Rectal smooth muscle tissue (tissue), 1 donor: ENCODE measurements around the gene KLHL2.

Experiments used
- H3K27ac ChIP-seq: one replicate; pipeline ENCODE4 v1.7.0; 2013; ENCODE audit warnings: low read depth, low read length, inconsistent platforms
- H3K27me3 ChIP-seq: one replicate; pipeline ENCODE4 v1.7.0; 2013; ENCODE audit warnings: low read length; ENCODE audit not compliant: control insufficient read depth, insufficient read depth
- H3K36me3 ChIP-seq: one replicate; pipeline ENCODE4 v1.7.0; 2013; ENCODE audit warnings: low read length; ENCODE audit not compliant: control insufficient read depth, insufficient read depth
- H3K4me1 ChIP-seq: one replicate; pipeline ENCODE4 v1.7.0; 2013; ENCODE audit warnings: low read length; ENCODE audit not compliant: control insufficient read depth, insufficient read depth
- H3K4me3 ChIP-seq: one replicate; pipeline ENCODE4 v1.7.0; 2013; ENCODE audit warnings: low read length
- H3K9ac ChIP-seq: one replicate; pipeline ENCODE4 v1.7.0; 2013; ENCODE audit warnings: low read length

The KLHL2 gene

GRCh38 chr4:165309456-165309855 lies 102.1 kb downstream of the KLHL2 start:
- Histone ChIP-seq H3K36me3 (no peaks in the 10 kb centered on the region), H3K4me1 (no peaks in the 10 kb centered on the region), H3K27me3 (no peaks in the 10 kb centered on the region), H3K27ac (no peak overlapping the region), H3K4me3 (no peak overlapping the region), H3K9ac (no peak overlapping the region)

GRCh38 chr4:165312506-165312905 lies 105.1 kb downstream of the KLHL2 start:
- H3K36me3 ChIP-seq = no peaks in the 10 kb centered on the region
- H3K4me3 ChIP-seq = no peak overlapping the region
- H3K9ac ChIP-seq = no peak overlapping the region
- H3K27me3 ChIP-seq = no peaks in the 10 kb centered on the region
- no peak overlapping the region for H3K27ac ChIP-seq
- no peaks in the 10 kb centered on the region for H3K4me1 ChIP-seq

DNA sequence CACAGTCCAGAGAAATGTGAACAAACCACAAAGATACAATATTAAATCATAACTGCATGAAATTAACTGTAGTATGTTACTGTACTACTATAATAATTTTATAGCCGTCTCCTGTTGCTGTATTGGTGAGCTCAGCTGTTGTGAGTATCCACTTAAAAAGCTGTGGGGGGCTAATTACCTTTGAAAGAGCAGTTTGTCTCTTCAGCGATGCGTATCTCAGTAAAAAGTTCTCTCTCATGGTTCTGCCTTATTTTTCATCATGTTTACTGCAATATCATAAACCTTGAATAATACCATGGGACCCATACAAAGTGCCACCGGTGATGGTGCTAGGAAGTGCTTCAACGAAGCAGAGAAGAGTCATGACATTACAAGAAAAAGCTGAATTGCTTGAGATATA lies 111.7 kb downstream of the KLHL2 start:
- Histone ChIP-seq H3K36me3 (no peaks in the 10 kb centered on the region), H3K27ac (no peak overlapping the region), H3K4me3 (no peak overlapping the region), H3K9ac (no peak overlapping the region), H3K27me3 (no peaks in the 10 kb centered on the region), H3K4me1 (no peaks in the 10 kb centered on the region)

DNA sequence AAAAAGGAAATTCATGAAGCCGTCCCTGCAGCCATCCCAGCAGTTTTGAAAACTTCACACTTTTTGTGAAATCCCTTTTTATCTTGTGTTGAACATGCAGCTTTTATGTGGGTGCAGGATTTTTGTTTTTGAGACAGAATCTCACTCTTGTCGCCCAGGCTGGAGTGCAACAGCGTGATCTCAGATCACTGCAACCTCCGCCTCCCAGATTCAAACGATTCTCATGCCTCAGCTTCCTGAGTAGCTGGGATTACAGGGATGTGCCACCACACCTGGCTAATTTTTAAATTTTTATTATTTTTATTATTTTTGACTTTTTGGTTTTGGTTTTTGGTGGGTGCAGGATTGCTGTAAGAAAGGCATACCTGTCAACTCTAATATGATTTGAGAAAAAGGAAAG lies 112.1 kb downstream of the KLHL2 start:
- Histone ChIP-seq H3K4me1 (no peaks in the 10 kb centered on the region), H3K36me3 (no peaks in the 10 kb centered on the region), H3K27ac (no peak overlapping the region), H3K4me3 (no peak overlapping the region), H3K27me3 (no peaks in the 10 kb centered on the region), H3K9ac (no peak overlapping the region)

- Histone ChIP-seq H3K27ac (no peak overlapping the region), H3K9ac (no peak overlapping the region), H3K27me3 (no peaks in the 10 kb centered on the region)
These were observed 117.0 kb downstream of the KLHL2 start for GRCh38 chr4:165324236-165324917.

GRCh38 chr4:165324918-165325304 lies 117.5 kb downstream of the KLHL2 start:
- no peak overlapping the region for H3K9ac ChIP-seq
- H3K36me3 ChIP-seq = no peaks in the 10 kb centered on the region
- no peak overlapping the region for H3K4me3 ChIP-seq
- no peaks in the 10 kb centered on the region for H3K4me1 ChIP-seq
- no peak overlapping the region for H3K27ac ChIP-seq
- no peaks in the 10 kb centered on the region for H3K27me3 ChIP-seq

More at GRCh38 chr4:165324236-165324917, 117.0 kb downstream of the KLHL2 start:
- Histone ChIP-seq H3K4me1 (no peaks in the 10 kb centered on the region), H3K36me3 (no peaks in the 10 kb centered on the region), H3K4me3 (no peak overlapping the region)

GRCh38 chr4:165325732-165326512 lies 118.6 kb downstream of the KLHL2 start:
- Histone ChIP-seq H3K27ac (no peak overlapping the region), H3K4me1 (no peaks in the 10 kb centered on the region), H3K36me3 (no peaks in the 10 kb centered on the region), H3K27me3 (no peaks in the 10 kb centered on the region), H3K9ac (no peak overlapping the region), H3K4me3 (peak overlapping the region; percentile 82)

- Histone ChIP-seq H3K4me3 (peak overlapping the region; percentile 82), H3K27me3 (no peaks in the 10 kb centered on the region), H3K27ac (peak overlapping the region; percentile 73), H3K4me1 (no peaks in the 10 kb centered on the region), H3K9ac (peak overlapping the region; percentile 16), H3K36me3 (no peaks in the 10 kb centered on the region)
These were observed 119.5 kb downstream of the KLHL2 start for GRCh38 chr4:165326831-165327210.

DNA sequence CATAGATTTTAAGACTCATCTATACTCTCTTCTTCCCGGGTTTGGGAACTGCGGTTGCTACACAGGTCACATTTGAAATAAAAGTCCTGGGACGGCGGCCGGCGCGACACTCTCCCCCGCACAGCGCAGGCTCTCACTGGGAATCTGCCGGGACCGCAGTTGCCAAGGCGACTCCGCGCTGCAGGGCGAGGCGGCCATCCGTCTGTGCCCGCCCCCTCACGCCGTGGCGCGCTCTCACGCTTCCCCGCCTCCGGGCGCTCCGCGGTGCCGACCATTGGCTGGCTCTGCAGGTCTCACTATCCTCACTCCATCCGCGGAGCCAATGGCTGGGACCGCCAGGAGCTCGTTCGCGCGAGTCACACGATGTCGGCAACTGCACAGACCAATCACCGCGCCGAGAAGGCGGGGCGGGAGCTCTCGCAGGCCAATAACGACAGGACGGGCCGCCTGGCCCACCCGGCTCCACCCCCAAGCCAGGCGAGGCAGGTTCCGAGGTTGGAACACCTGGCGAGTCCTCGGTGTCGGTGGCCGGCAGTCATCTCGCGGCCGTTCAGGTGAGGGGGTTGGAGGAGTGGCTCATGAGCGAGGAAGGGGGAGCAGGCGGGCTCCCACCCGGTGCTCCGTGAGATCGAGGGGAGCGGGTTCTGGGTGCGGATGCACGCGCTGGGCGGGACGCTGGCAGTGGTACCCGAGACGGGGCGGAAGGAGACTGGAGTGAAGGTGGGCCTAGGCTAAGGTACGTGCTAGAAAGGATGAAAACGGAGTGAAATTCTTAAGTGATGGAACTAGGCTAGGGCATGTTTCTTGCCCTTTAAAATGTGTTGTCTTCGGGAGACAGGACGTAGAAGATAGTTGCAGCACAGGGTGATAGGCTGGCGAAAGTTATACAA lies 120.1 kb downstream of the KLHL2 start, which contains the start of gene MSMO1:
Gene MSMO1, plus strand, starts transcription at position 459 of the 890 bp plus-strand sequence. CDS start 5,702 bp downstream, outside the sequence.
- Histone ChIP-seq H3K27me3 (no peaks in the 10 kb centered on the region), H3K4me1 (no peaks in the 10 kb centered on the region), H3K36me3 (no peaks in the 10 kb centered on the region), H3K9ac (peak within 1 kb of the TSS; percentile 45), H3K4me3 (peak within 1 kb of the TSS; percentile 98), H3K27ac (peak within 1 kb of the TSS; percentile 73)

GRCh38 chr4:165328101-165328425 lies 120.7 kb downstream of the KLHL2 start:
- no peak overlapping the region for H3K9ac ChIP-seq
- H3K4me1 ChIP-seq = no peaks in the 10 kb centered on the region
- no peak overlapping the region for H3K27ac ChIP-seq

GRCh38 chr4:165328708-165329107 lies 121.3 kb downstream of the KLHL2 start:
- Histone ChIP-seq H3K4me1 (no peaks in the 10 kb centered on the region), H3K4me3 (peak overlapping the region; percentile 98), H3K27me3 (no peaks in the 10 kb centered on the region), H3K27ac (no peak overlapping the region), H3K36me3 (no peaks in the 10 kb centered on the region), H3K9ac (no peak overlapping the region)

More at GRCh38 chr4:165328101-165328425, 120.7 kb downstream of the KLHL2 start:
- no peaks in the 10 kb centered on the region for H3K27me3 ChIP-seq
- no peaks in the 10 kb centered on the region for H3K36me3 ChIP-seq
- peak overlapping the region; percentile 98 for H3K4me3 ChIP-seq

GRCh38 chr4:165330071-165330470 lies 122.7 kb downstream of the KLHL2 start:
- Histone ChIP-seq H3K9ac (no peak overlapping the region), H3K4me1 (no peaks in the 10 kb centered on the region), H3K36me3 (no peaks in the 10 kb centered on the region), H3K4me3 (no peak overlapping the region), H3K27ac (no peak overlapping the region), H3K27me3 (no peaks in the 10 kb centered on the region)
